ENCODE results near the gene SEL1L3. TPM values are rescaled to one million over a fixed set of nuclear protein-coding genes. Genes with fewer than 3 reads are reported as not detected.

The SEL1L3 gene
- total RNA-seq, 1 donor from 2014 or later, result 13.3 TPM

- H3K36me3 ChIP-seq, result no peaks in the 10 kb centered on the region
- no peak overlapping the region for H3K4me3 ChIP-seq
- intact Hi-C loops (cut with DNase I), result no loop called here
- H3K4me1 ChIP-seq, result peaks cover 0 to 6% of the 10 kb centered on the region in 2 donors
- no peaks in the 10 kb centered on the region for H3K27me3 ChIP-seq
- no peaks in the 10 kb centered on the region for H3K9me3 ChIP-seq
- H3K27ac ChIP-seq, result no peak overlapping the region
- no peak for DNase-seq (ENCODE audit: low spot score in 2 of 2)
- TF ChIP-seq, protein P1, sequence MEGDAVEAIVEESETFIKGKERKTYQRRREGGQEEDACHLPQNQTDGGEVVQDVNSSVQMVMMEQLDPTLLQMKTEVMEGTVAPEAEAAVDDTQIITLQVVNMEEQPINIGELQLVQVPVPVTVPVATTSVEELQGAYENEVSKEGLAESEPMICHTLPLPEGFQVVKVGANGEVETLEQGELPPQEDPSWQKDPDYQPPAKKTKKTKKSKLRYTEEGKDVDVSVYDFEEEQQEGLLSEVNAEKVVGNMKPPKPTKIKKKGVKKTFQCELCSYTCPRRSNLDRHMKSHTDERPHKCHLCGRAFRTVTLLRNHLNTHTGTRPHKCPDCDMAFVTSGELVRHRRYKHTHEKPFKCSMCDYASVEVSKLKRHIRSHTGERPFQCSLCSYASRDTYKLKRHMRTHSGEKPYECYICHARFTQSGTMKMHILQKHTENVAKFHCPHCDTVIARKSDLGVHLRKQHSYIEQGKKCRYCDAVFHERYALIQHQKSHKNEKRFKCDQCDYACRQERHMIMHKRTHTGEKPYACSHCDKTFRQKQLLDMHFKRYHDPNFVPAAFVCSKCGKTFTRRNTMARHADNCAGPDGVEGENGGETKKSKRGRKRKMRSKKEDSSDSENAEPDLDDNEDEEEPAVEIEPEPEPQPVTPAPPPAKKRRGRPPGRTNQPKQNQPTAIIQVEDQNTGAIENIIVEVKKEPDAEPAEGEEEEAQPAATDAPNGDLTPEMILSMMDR (IDR thresholded peaks at IDR 0.05), result no peak
Observed at GRCh38 chr4:25857851-25858400, 4.9 kb downstream of the SEL1L3 start.

GRCh38 chr4:25857403-25857802, 5.4 kb downstream of the SEL1L3 start:
- TF ChIP-seq, protein P1 (IDR thresholded peaks at IDR 0.05), result no peak
- no peaks in the 10 kb centered on the region for H3K27me3 ChIP-seq
- H3K4me1 ChIP-seq, result peaks cover 0 to 6% of the 10 kb centered on the region in 2 donors
- no peak for DNase-seq (ENCODE audit: low spot score in 2 of 2)
- no peak overlapping the region for H3K4me3 ChIP-seq
- intact Hi-C loops (cut with DNase I), result no loop called here
- H3K9me3 ChIP-seq, result no peaks in the 10 kb centered on the region
- no peak overlapping the region for H3K27ac ChIP-seq
- no peaks in the 10 kb centered on the region for H3K36me3 ChIP-seq

GRCh38 chr4:25856756-25857155, 6.0 kb downstream of the SEL1L3 start:
- H3K27ac ChIP-seq, result no peak overlapping the region
- H3K4me3 ChIP-seq, result no peak overlapping the region
- peaks cover 0 to under 1% of the 10 kb centered on the region in 2 donors for H3K4me1 ChIP-seq
- no peaks in the 10 kb centered on the region for H3K9me3 ChIP-seq
- DNase-seq (ENCODE audit: low spot score in 2 of 2), result no peak
- no peaks in the 10 kb centered on the region for H3K27me3 ChIP-seq
- TF ChIP-seq, protein P1 (IDR thresholded peaks at IDR 0.05), result no peak
- no peaks in the 10 kb centered on the region for H3K36me3 ChIP-seq
- intact Hi-C loops (cut with DNase I), result no loop called here

- no peak for DNase-seq (ENCODE audit: low spot score in 2 of 2)
- H3K4me3 ChIP-seq, result no peak overlapping the region
- H3K27ac ChIP-seq, result no peak overlapping the region
- H3K9me3 ChIP-seq, result no peaks in the 10 kb centered on the region
- TF ChIP-seq, protein P1 (IDR thresholded peaks at IDR 0.05), result no peak
- H3K4me1 ChIP-seq, result no peaks in the 10 kb centered on the region
- intact Hi-C loops (cut with DNase I), result no loop called here
- H3K27me3 ChIP-seq, result no peaks in the 10 kb centered on the region
- no peaks in the 10 kb centered on the region for H3K36me3 ChIP-seq
Observed at GRCh38 chr4:25852103-25852502, 10.7 kb downstream of the SEL1L3 start.

DNA sequence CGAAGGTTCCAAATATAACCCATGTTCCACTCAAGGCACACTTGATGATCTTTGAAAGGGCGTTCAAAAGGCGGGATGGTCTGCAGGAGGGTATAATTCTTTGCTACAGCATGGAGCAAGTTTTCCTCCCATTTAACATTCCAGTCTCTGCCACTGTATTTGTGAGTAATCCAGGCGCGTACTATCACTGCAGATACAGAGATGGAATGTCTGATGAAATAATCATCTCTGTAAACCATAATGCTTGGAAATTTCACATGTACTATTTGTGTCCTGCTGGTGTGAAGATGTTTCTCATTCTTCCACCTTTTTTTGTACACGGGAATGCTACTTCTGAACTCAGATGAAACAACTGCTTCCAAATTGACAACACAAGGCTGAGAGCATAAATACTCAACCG, 15.5 kb downstream of the SEL1L3 start:
- Histone ChIP-seq H3K4me1 (peaks cover 0 to 3% of the 10 kb centered on the region in 2 donors), H3K27ac (no peak overlapping the region), H3K9me3 (no peaks in the 10 kb centered on the region), H3K27me3 (no peaks in the 10 kb centered on the region), H3K36me3 (no peaks in the 10 kb centered on the region), H3K4me3 (no peak overlapping the region)
- DNase-seq (ENCODE audit: low spot score in 2 of 2), result no peak
- intact Hi-C loops (cut with DNase I), result no loop called here
- TF ChIP-seq, protein P1 (IDR thresholded peaks at IDR 0.05), result no peak

Measured in ascending aorta (tissue), 2 donors.